Measurements from ENCODE around the gene PALMD.

Gene PALMD, protein sequence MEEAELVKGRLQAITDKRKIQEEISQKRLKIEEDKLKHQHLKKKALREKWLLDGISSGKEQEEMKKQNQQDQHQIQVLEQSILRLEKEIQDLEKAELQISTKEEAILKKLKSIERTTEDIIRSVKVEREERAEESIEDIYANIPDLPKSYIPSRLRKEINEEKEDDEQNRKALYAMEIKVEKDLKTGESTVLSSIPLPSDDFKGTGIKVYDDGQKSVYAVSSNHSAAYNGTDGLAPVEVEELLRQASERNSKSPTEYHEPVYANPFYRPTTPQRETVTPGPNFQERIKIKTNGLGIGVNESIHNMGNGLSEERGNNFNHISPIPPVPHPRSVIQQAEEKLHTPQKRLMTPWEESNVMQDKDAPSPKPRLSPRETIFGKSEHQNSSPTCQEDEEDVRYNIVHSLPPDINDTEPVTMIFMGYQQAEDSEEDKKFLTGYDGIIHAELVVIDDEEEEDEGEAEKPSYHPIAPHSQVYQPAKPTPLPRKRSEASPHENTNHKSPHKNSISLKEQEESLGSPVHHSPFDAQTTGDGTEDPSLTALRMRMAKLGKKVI

DNA sequence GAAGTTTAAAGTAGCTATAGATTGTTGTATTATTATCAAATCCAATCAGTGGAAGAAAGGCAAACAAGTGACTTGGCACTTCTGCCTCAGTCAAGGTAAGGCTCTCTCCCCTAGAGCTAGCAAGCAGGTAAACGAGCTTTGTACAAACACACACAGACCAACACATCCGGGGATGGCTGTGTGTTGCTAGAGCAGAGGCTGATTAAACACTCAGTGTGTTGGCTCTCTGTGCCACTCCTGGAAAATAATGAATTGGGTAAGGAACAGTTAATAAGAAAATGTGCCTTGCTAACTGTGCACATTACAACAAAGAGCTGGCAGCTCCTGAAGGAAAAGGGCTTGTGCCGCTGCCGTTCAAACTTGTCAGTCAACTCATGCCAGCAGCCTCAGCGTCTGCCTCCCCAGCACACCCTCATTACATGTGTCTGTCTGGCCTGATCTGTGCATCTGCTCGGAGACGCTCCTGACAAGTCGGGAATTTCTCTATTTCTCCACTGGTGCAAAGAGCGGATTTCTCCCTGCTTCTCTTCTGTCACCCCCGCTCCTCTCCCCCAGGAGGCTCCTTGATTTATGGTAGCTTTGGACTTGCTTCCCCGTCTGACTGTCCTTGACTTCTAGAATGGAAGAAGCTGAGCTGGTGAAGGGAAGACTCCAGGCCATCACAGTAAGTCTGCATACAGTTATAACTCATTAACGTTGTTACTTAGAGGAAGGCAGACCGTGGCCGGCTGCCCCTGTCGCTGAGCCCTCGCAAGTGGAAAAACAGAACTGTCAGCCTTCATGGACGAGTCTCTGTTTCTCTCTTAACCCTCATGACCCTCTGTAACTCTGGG is at the start of gene PALMD:
Gene PALMD (plus strand): TSS at position 415 of the 833 bp plus-strand sequence. CDS start 205 bp downstream, at position 620.
- no peak for DNase-seq (ENCODE audit: low read depth in 2 of 2)

DNA sequence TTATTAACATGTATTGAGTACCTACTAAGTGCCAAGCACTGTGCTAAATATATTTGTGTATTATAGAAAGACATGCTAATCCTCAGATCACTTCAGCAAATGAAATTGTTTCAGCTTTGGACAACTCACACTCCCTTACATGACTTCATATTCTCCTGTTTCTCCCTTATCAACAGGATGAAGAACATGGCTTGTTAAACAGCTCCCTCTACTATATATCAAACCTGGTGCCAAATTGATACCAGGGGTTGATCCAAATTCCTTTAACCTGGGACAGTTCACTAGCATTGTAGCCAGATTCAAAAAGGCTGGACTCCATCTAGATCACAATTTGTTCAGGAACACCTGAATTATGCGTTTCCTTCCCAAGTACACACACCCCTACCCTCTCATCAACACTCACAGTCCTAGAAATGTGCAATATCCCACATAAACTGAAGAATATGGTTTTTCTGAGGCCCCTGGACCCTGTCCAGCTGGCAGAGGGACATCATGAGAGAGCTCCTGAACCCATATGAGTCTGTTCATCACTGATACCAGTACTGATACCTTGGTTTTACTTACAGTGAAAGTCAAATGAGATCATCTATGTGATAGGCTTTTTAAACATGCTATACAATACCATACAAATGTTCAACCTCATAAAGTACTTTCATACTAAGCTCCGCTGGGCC is 47.0 kb upstream of the PALMD start:
- no peak for DNase-seq (ENCODE audit: low read depth in 2 of 2)

DNA sequence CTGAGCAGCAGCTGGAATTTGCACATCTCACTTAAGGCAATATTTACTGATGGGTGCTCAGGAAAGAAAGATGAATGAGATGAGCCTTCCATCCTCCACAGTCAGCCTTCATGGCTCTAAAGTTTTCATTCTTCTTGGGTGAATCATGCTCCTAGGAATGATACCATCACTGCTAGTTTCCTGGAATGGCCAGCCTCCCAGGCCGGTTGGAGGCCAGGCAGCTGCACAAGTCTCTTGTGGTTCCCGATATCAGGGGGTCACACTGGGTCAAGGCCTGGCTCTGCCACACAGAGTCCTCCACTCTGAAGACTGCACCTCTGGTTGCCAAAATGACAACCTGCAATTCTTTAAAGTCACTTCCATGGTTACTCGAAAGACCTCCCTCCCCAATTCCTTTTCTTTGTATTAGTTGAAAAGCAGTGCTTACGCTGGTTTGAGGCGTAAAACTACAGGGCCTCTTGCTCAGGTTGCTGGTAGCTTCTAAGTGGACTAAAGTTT is 46.2 kb upstream of the PALMD start:
- DNase-seq (ENCODE audit: low read depth in 2 of 2): no peak

DNA sequence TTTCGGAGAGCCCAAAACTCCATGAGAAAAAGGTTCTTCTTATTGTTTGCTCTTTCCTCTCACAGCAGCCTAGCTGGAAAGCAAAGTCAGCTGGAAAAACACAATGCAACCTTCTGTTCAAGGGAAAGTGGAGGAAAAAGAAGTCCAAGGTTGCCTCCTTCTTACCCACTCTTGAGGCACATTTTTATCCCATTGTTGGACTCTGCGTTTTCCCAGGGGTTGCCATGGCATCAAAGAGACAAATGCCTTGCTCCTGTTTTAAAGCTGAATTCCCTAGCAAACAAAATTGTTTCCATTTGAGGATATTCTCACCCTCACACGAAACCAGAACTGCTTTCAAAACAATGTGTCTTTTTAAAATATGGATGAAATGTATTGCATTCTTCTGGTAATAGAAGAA is 45.1 kb upstream of the PALMD start:
- no peak for DNase-seq (ENCODE audit: low read depth in 2 of 2)

DNA sequence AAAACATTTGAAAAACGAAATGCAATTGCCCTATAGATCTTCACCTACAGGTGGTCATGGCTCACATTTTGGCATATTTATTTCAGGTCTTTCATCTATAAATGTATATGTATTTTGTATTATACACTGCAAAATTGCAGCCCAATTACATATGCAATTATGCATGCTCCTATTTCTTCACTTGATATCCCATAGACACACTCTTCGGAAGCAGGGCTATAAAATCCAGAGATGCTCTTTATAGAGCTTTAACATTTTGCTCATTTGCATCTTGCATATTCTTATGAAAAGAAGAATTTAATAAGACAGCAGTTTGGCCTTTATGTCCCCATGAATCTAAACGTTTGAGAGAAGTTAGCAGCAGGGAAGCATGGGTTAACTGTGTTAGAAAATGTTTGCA is 44.7 kb upstream of the PALMD start:
- no peak for DNase-seq (ENCODE audit: low read depth in 2 of 2)

DNA sequence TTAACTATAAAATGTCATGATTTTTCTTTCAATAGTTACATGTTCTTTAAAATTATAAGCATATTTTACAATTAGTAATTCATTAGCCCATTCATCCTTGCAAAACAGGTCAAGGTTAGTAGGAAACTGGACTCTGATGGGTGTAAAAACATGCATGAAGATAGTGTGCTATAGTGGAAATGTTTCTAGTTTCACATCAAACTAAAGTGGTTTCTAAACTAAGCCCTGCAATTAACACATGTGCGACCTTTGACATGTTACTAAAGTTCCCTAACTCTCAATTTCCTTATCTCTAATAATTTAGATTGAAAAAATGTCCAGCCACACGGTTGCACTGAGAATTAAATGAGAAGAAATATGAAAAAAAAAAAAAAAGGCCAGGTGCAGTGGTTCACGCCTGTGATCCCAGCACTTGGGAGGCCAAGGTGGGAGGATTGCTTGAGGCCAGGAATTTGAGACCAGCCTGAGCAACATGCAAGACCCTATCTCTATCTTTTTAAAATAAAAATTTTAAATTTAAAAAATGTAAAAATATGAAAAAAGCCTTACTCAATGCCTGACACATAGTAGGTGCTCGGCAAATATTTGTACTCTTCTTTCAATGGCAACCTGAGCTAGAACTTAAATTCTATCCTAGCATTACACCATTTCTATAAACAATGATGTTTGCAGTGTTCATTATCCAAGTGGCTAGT is 44.1 kb upstream of the PALMD start:
- no peak for DNase-seq (ENCODE audit: low read depth in 2 of 2)

DNA sequence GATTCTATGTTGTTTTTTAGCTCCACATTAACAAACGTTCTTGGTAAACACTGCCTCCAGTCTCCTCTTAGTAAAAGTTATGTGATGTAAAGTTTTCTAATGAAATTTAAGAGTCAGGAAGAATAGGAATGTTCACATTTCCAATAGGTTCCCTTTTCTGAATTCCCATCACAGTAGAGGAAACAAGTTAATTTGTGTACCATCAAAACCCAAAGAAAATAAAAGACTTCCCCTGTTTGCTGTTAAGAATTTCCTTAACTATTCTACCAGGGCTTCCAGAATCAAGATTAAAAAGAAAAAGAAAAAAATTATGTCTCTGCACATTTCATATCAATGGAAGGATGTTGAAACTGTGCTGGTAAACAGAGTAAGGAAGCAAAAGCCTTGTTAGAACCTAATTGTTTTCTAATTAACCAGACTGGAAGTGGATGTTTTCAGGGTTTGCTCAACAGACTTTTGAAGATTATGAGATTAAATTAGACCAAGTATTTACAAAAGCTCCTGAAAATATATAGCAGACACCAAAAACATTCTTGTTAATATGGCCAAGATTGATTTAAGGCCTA is 43.4 kb upstream of the PALMD start:
- no peak for DNase-seq (ENCODE audit: low read depth in 2 of 2)

DNA sequence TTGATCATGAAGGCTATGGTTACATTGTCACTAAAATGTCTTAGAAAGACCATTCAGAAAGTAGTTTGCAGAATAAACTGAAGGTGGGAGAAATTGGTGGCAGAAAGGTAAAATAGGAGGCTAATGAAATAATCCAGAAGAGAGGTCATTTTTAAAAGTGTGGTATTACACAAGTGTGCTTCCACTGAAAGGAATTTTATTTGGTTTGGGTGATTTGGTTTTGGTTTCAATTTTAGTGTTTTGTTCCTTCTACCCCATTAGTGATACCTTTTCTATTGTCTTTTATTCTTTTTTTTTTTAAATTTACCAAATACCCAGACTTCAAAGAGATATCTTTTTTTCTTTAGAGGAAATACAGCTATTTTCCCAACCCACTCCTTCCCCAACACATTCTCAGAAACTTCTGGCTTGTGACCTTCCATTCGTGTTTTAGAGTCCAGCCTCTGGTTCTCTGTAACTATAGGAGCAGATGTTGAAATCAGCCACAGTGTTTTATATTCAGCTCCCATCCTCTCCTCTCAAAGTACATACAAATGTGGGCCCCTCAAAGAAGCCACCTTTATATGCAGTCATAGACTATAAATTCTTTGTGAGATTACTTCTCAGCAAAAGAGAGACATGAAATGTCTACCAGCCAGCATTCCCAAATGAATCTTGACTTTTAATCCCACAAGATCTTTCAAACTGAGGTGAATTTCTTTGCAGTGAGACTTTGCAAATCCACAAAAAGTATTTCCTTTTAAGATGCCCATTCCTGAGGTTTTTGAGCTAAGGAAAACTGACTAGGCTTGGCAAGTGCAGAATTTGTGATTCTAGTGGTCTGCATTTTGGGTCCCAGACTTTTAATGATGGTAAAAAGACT is 42.0 kb upstream of the PALMD start:
- no peak for DNase-seq (ENCODE audit: low read depth in 2 of 2)

DNA sequence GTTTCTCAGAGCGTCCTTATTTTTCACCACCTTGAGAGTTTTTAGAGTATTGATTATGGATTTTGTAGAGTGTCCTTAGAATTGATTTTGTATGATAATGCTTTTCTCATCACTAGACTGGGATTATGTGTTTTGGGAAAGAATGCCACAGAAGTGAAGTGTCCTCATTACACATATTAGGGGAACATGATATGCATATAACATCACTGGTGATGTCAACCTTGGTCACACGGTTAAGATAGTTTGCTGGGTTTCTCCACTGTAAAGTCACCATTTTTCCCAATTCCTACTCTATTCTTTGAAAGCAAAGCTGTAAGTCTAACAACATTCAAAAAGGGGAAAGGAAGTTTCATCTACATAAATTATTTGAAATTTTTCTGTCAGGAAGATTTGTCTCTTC is 39.6 kb upstream of the PALMD start:
- DNase-seq (ENCODE audit: low read depth in 2 of 2): no peak

DNA sequence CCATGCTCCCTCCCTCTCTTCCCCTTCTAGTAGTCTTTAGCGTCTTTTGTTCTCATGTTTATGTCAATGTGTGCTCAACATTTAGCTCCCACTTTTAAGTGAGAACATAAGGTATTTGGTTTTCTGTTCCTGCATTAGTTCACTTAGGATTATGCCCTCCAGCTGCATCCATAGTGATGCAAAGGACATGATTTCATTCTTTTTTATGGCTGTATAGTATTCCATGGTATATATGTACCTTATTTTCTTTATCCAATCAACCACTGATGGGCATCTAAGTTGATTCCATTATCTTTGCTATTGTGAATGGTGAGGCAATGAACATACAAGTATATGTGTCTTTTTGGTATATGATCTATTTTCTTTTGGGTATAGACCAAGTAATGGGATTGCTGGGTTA is 38.3 kb upstream of the PALMD start:
- no peak for DNase-seq (ENCODE audit: low read depth in 2 of 2)

DNA sequence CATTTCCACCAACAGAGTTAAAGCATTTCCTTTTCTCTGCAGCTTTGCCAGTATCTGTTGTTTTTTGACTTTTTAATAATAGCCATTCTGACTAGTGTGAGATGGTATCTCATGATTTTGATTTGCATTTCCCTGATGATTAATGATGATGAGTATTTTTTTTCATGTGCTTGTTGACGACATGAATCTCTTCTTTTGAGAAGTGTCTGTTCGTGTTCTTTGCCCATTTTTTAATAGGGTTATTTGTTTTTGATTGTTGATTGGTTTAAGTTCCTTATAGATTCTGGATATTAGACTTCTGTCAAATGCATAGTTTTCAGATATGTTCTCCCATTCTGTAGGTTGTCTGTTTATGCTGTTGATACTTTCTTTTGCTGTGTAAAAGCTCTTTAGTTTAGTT is 37.9 kb upstream of the PALMD start:
- no peak for DNase-seq (ENCODE audit: low read depth in 2 of 2)

DNA sequence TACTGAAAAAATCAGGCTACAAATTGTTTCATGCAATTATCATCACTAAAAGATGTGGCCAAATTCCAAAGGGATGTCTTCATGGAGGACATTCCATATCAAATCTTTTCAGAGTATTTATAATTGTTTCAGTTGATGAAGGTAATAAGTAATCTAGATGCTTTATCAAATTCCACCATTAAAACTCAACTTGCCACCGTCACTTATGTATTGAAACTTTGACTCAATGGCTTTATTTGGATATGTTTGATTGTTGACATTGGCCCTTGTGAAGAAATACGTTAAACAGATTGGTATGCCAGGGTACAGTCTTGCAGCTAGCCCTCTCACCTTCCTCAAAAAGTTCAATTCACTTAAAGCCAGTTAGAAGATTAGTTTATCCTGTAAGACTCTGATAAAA is 32.2 kb upstream of the PALMD start:
- DNase-seq (ENCODE audit: low read depth in 2 of 2): no peak

DNA sequence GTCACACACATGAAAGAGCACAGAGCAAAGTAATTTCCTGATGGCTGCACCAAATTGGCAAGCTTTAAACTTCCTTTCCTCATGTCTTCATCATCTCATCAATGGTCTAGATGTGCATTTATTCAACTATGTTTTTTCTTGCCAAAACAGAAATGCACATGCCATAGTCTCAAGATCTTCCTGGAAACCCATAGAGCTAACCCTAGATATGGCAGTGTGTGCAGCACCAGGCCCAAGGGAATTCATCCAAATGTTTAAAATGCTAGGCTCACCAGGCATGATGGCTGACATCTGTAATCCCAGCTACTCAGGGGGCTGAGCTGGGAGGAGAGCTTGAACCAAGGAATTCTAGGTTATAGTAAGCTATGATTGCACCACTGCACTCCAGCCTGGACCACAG is 31.2 kb upstream of the PALMD start:
- no peak for DNase-seq (ENCODE audit: low read depth in 2 of 2)

DNA sequence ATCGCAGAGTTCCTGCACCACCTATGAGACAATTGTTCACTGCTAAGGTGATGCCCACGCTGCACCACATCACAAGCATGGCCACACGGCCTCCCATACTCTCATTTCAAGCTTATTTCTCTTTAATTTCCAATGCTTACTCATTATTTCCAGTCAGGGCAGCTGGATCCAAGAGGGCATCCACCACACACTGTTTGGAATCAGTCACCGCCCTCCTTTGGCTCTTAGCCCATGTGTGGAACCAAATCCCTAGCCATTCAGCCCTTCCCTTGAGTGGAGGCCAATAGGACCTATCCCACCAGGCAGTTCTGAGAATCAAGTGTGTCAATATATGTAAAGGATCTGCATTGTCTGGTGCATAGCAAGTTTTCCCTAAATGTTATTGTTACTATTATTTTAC is 26.3 kb upstream of the PALMD start:
- DNase-seq (ENCODE audit: low read depth in 2 of 2): no peak

DNA sequence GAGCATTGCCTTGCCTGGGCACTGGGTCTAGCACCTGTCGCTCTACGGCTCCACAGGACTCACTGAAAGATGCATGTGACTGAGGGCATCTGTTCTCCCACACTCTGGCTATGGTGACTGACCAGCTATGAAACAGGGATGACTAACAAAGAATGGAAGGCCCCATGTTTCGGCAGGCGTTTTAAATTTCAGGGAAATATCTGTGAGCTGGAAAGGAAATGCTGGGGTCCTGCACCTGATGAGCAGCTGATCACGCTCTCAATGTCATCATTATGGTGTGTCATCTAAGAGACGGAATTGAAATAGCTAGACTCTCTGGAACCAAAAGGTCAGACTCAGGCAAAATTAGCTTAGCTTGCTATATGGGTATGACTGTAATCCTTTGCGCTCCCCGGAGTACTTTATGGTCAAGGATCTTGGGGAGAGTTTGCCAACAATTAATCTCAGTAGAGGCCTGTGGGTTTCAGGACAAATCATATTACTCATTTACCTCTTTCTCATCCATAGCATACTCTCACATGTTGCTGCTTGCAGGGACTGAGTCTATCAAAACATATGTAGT is 24.5 kb upstream of the PALMD start:
- DNase-seq (ENCODE audit: low read depth in 2 of 2): no peak

DNA sequence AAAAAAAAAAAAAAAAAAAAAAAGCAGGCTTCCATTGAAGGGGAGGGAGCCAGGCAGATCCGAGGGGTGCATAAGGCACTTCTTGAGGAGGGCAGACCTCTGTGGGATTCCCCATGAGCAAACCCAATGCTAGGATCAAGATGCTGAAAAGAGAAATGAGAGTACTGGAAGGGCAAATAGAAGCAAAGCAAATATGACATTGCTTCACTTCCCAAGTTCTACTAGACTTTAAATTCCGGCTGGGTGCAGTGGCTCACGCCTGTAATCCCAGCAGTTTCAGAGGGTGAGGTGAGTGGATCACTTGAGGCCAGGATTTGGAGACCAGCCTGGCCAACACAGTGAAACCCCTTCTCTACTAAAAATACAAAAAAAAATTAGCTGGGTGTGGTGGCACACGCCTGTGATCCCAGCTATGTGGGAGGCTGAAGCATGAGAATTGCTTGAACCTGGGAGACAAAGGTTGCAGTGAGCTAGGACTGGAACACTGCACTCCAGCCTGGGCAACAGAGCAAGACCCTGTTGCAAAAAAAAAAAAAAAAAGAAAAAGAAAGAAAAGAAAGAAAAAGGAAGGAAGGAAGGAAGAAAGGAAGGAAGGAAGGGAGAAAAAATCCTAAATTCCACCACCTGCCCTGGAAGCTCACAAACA is 23.1 kb upstream of the PALMD start:
- DNase-seq (ENCODE audit: low read depth in 2 of 2): no peak

DNA sequence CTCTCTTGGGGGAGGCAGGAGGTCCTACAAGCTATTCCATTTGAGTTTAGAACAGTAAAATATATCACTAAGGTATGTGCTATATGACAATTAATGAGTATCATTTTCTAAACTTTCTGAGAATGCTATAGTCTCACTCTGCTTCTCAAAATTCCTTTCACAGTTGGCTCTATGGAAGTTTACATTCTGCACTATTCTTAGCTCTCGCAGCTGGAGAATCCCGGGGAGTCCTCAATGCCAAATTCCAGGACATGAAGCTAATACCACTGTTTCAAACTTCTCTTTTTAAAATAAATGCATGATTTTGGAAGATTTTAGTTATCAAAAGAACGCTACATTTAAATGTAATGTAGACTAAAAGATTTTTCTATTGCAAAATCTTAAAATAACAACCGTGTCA is 22.4 kb upstream of the PALMD start:
- DNase-seq (ENCODE audit: low read depth in 2 of 2): no peak

DNA sequence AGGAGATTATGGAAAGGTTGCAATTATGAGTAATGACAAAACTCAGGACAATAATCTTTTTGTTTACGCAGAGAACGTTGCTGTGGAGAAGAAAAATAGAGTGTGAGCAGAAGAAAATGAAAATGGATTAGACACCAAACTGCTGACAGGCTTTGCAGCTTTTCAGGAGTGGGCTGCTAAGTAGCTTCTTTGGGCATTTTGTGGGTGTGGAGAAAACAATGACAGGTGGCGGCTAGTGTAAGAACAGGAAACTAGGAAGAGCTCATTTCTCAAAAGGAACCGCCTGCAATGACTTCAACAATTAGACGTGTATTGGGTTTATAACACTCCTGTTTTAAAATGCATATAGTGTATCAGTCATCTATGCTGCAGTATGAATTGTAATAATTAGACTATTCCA is 18.3 kb upstream of the PALMD start:
- no peak for DNase-seq (ENCODE audit: low read depth in 2 of 2)

DNA sequence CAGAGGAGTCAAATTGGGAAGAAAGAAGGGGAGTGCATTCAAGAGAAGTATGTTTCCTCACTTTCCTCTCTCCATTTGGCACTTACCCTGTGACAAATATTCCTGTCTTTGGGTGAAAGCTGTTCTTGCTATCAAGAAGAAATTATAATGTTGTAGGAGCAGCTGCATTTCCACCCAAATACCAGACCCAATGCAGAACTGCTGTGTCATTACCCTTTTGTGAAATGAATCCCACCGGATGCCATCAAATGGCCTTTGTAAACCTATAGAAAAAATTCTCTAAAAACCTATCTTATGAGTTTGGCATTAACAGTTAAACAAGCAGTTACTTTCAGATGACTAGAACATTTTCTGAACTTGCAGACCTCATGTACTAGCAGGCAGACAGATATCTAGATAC is 16.7 kb upstream of the PALMD start:
- DNase-seq (ENCODE audit: low read depth in 2 of 2): no peak

Measured in stimulated activated CD4-positive, alpha-beta T cell treated with anti-CD3 and anti-CD28 coated beads, Interleukin-1b, Interleukin-23, amount 100 ng/mL, for 1 hour (primary cell).